SK-N-DZ (cell line): ENCODE results near the gene LMF1.

Experiments used
- DNase-seq: peaks from one replicate; pipeline ENCODE4 v3.0.0-alpha.2; 2015; ENCODE audit warnings: low spot score

The LMF1 gene

GRCh38 chr16:985646-986400 is 15.0 kb upstream of the LMF1 start:
- no peak for DNase-seq

GRCh38 chr16:984736-985636 is 14.2 kb upstream of the LMF1 start:
- DNase-seq = no peak

- no peak for DNase-seq
These were observed 13.4 kb upstream of the LMF1 start for GRCh38 chr16:984121-984694.

- no peak for DNase-seq
These were observed 12.6 kb upstream of the LMF1 start for GRCh38 chr16:983044-984030.

- DNase-seq = no peak
These were observed 11.6 kb upstream of the LMF1 start for GRCh38 chr16:982145-983043.

- no peak for DNase-seq
These were observed 10.9 kb upstream of the LMF1 start, which contains the start of gene SOX8 for GRCh38 chr16:981695-982144. TSS of gene SOX8 (plus strand) at chr16:981770. CDS start at chr16:981923, 153 bp downstream.

- no peak for DNase-seq
These were observed 9.7 kb upstream of the LMF1 start for GRCh38 chr16:980595-980854.

- no peak for DNase-seq
These were observed 9.2 kb upstream of the LMF1 start for GRCh38 chr16:979859-980594.

- DNase-seq = no peak
These were observed 8.4 kb upstream of the LMF1 start for GRCh38 chr16:979147-979546.

- DNase-seq = no peak
These were observed 7.6 kb upstream of the LMF1 start for GRCh38 chr16:978403-978802.

GRCh38 chr16:977896-978295 is 7.1 kb upstream of the LMF1 start:
- DNase-seq = no peak

GRCh38 chr16:977081-977701 is 6.4 kb upstream of the LMF1 start:
- DNase-seq = no peak

GRCh38 chr16:976389-976931 is 5.7 kb upstream of the LMF1 start:
- DNase-seq = no peak

- DNase-seq = no peak
These were observed 4.5 kb upstream of the LMF1 start for GRCh38 chr16:975291-975690.

- DNase-seq = no peak
These were observed 4.0 kb upstream of the LMF1 start for GRCh38 chr16:974611-975261.

GRCh38 chr16:974001-974601 is 3.3 kb upstream of the LMF1 start:
- no peak for DNase-seq

GRCh38 chr16:973366-973765 is 2.6 kb upstream of the LMF1 start:
- DNase-seq = no peak
